SK-N-SH (cell line): ENCODE data around the gene SLC1A2. TPM values are rescaled to one million over a fixed set of nuclear protein-coding genes. Genes with fewer than 3 reads are reported as not detected.
A peak's percentile ranks its signal among the peaks of the same experiment; 100 is the strongest.

Experiments
- CHD2 ChIP-seq: fragments of 150-350 bp; IDR thresholded peaks from 2 replicates; pipeline ENCODE4 v1.6.1; 2018; ENCODE audit warnings: low read length; ENCODE audit not compliant: partially characterized antibody
- CTCF ChIP-seq: fragments of 200-600 bp; sonication (generic); IDR thresholded peaks from 2 replicates; pipeline ENCODE4 v1.6.1; 2017; ENCODE audit warnings: antibody characterized with exemption, mild to moderate bottlenecking, moderate library complexity
- ELF1 ChIP-seq: IDR thresholded peaks from 2 replicates; pipeline ENCODE4 v1.4.0; 2012
- EP300 ChIP-seq, 2 experiments: IDR thresholded peaks; 2 replicates each; pipeline versions ENCODE4 v1.4.0 to v1.6.1; 2012; ENCODE audit warnings: borderline replicate concordance in 1 of 2, low read depth in 1 of 2, low read length in 1 of 2
- EZH2phosphoT487 ChIP-seq: fragments of 200-600 bp; sonication (generic); IDR thresholded peaks from 2 replicates; pipeline ENCODE4 v1.6.1; 2017; ENCODE audit warnings: low read depth, mixed run types, mild to moderate bottlenecking, antibody characterized with exemption, moderate library complexity, borderline replicate concordance
- FOXJ3 ChIP-seq: sonication (generic); formaldehyde crosslinking; IDR thresholded peaks from 2 replicates; pipeline ENCODE4 v1.5.1; 2020; ENCODE audit warnings: mild to moderate bottlenecking, missing genetic modification reagents
- GATA2 ChIP-seq: sonication (generic); formaldehyde crosslinking; IDR thresholded peaks from 2 replicates; pipeline ENCODE4 v1.5.0; 2020; ENCODE audit warnings: mild to moderate bottlenecking, missing genetic modification reagents
- MEF2A ChIP-seq: IDR thresholded peaks from 2 replicates; pipeline ENCODE4 v1.4.0; 2012; ENCODE audit warnings: low read depth, borderline replicate concordance
- MXI1 ChIP-seq: IDR thresholded peaks from 2 replicates; pipeline ENCODE4 v1.6.1; 2012; ENCODE audit warnings: mild to moderate bottlenecking, low read depth, low read length, improper control_type of control experiment
- NFIC ChIP-seq: IDR thresholded peaks from 2 replicates; pipeline ENCODE4 v1.4.0; 2012; ENCODE audit warnings: borderline replicate concordance
- NRF1 ChIP-seq: IDR thresholded peaks from 2 replicates; pipeline ENCODE4 v1.6.1; 2012; ENCODE audit warnings: low read depth, mild to moderate bottlenecking, low read length
- POLR2AphosphoS5 ChIP-seq: IDR thresholded peaks from 2 replicates; pipeline ENCODE4 v1.6.1; 2012; ENCODE audit warnings: low read depth, low read length
- RFX5 ChIP-seq: IDR thresholded peaks from 2 replicates; pipeline ENCODE4 v1.6.1; 2012; ENCODE audit warnings: mild to moderate bottlenecking, improper control_type of control experiment, low read length
- TAF1 ChIP-seq: IDR thresholded peaks from 2 replicates; pipeline ENCODE4 v1.6.1; 2012; ENCODE audit warnings: low read depth, mild to moderate bottlenecking, low read length, moderate library complexity, borderline replicate concordance
- TCF12 ChIP-seq: IDR thresholded peaks from 2 replicates; pipeline ENCODE4 v1.4.0; 2012
- TEAD4 ChIP-seq: IDR thresholded peaks from 2 replicates; pipeline ENCODE4 v1.4.0; 2012; ENCODE audit warnings: mild to moderate bottlenecking, borderline replicate concordance; ENCODE audit not compliant: insufficient read depth
- USF1 ChIP-seq: IDR thresholded peaks from 2 replicates; pipeline ENCODE4 v1.4.0; 2012; ENCODE audit warnings: low read depth, borderline replicate concordance
- ZBTB33 ChIP-seq: IDR thresholded peaks from 2 replicates; pipeline ENCODE4 v1.4.0; 2012; ENCODE audit warnings: low read depth, borderline replicate concordance
- polyA plus RNA-seq, 3 experiments: library from polyadenylated mRNA; depleted of rRNA; stranded (reverse); fragments of >200 nt; gene quantifications; 2 replicates each; pipeline ENCODE4 v1.2.3, GENCODE V29; 2012
- TF ChIP-seq, protein P1 (sequence below): IDR thresholded peaks from 2 replicates; pipeline ENCODE4; 2012
- TF ChIP-seq, protein P2 (sequence below): fragments of 150-350 bp; IDR thresholded peaks from 2 replicates; pipeline ENCODE4 v1.6.1; 2016; ENCODE audit warnings: mild to moderate bottlenecking, low read depth, low read length
- TF ChIP-seq, protein P3 (sequence below): IDR thresholded peaks from 2 replicates; pipeline ENCODE4 v1.4.0; 2012; ENCODE audit warnings: low read depth

Gene SLC1A2
- polyA plus RNA-seq, 1 of the 3 experiments (the other 2 are of a cell fraction), result under 0.01 TPM

- TF ChIP-seq, protein P1, sequence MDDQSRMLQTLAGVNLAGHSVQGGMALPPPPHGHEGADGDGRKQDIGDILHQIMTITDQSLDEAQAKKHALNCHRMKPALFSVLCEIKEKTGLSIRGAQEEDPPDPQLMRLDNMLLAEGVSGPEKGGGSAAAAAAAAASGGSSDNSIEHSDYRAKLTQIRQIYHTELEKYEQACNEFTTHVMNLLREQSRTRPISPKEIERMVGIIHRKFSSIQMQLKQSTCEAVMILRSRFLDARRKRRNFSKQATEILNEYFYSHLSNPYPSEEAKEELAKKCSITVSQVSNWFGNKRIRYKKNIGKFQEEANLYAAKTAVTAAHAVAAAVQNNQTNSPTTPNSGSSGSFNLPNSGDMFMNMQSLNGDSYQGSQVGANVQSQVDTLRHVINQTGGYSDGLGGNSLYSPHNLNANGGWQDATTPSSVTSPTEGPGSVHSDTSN, result peak; percentile 85
- TF ChIP-seq EZH2phosphoT487 (no peak), CTCF (no peak), TAF1 (no peak), MEF2A (0 out of 2 replicates have a peak, but pooled peaks have one; percentile 17), GATA2 (CRISPR knock-in tag) (no peak), ELF1 (no peak), EP300 (IDR thresholded peaks at IDR 0.05; ENCODE audit: borderline replicate concordance in 1 of 2, low read depth in 1 of 2, low read length in 1 of 2) (peak in 1 of 2 experiments; percentile 94; a peak in 2 of 4 replicates), NFIC (peak; percentile 48; the same call in 1 of the 2 replicates), CHD2 (no peak), RFX5 (no peak), ZBTB33 (peak; percentile 59; the same call in 1 of the 2 replicates), NRF1 (no peak), USF1 (no peak), POLR2AphosphoS5 (peak; percentile 64; the same call in 1 of the 2 replicates), FOXJ3 (no peak), TCF12 (peak; percentile 94), MXI1 (no peak), TEAD4 (peak; percentile 73; the same call in 1 of the 2 replicates)
- TF ChIP-seq, protein P2, sequence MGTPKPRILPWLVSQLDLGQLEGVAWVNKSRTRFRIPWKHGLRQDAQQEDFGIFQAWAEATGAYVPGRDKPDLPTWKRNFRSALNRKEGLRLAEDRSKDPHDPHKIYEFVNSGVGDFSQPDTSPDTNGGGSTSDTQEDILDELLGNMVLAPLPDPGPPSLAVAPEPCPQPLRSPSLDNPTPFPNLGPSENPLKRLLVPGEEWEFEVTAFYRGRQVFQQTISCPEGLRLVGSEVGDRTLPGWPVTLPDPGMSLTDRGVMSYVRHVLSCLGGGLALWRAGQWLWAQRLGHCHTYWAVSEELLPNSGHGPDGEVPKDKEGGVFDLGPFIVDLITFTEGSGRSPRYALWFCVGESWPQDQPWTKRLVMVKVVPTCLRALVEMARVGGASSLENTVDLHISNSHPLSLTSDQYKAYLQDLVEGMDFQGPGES, result no peak
- TF ChIP-seq, protein P3, sequence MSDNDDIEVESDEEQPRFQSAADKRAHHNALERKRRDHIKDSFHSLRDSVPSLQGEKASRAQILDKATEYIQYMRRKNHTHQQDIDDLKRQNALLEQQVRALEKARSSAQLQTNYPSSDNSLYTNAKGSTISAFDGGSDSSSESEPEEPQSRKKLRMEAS, result peak; percentile 23; the same call in 1 of the 2 replicates
Observed at GRCh38 chr11:35214792-35215193, 204.6 kb downstream of the SLC1A2 start (continued).
